ENCODE data around the gene PTGFR. TPM values are rescaled to one million over a fixed set of nuclear protein-coding genes. Genes with fewer than 3 reads are reported as not detected.

PTGFR gene
- 2.6 TPM for total RNA-seq

DNA sequence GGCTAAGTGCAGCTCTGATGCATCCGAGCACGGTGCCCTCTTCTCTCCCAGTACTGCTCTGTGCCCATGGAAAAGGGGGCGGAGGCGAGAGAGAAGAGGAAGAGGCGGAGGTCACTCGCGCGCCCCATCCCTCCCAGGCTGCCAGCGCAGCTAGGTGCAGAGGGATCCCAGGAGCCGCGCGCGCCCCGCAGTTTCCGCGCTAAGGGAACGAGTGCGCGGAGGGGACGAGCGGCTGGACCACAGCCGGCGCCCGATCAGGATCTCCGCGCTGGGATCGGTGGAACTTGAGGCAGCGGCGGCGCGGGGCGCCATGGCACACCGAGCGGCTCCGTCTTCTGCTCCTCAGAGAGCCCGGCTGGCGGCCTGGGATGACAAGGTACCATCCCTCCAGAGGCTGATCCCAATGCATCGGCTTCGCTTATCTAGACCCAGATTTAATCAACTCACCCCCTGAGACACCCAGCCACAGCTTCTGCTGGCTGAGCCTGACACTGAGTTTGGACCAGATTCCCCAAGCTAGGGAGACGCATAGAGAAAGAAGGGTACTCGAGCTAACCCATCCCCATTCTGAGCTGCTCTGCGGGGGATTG lies at the start of gene PTGFR:
Gene PTGFR, plus strand, starts transcription at position 114 of the 590 bp plus-strand sequence. CDS start 1,770 bp downstream, outside the sequence.

Other genes with a start within 250 kb of the PTGFR start
- 8.1 TPM for gene IFI44L, start 129.5 kb downstream of the PTGFR start, total RNA-seq
- 13.0 TPM for gene IFI44, start 158.9 kb downstream of the PTGFR start, total RNA-seq

Measured in metanephros (tissue), 1 donor.